ENCODE measurements around the gene IGLL1.

GRCh38 chr22:23608583-23608982, 28.5 kb upstream of the IGLL1 start:
- TF ChIP-seq CTCF (IDR thresholded peaks at IDR 0.05; ENCODE audit: poor library complexity) (no peak), EZH2 (IDR thresholded peaks at IDR 0.05; ENCODE audit: borderline replicate concordance) (no peak), EZH2phosphoT487 (IDR thresholded peaks at IDR 0.05; ENCODE audit: low read depth, severe bottlenecking, unreplicated experiment) (no peak)
